ENCODE data around the gene CHN2. TPM values are rescaled to one million over a fixed set of nuclear protein-coding genes. Genes with fewer than 3 reads are reported as not detected.

Gene CHN2
- total RNA-seq, 4 donors from 2014 or later, result 5.6 to 36.7 (median 16.8) TPM

DNA sequence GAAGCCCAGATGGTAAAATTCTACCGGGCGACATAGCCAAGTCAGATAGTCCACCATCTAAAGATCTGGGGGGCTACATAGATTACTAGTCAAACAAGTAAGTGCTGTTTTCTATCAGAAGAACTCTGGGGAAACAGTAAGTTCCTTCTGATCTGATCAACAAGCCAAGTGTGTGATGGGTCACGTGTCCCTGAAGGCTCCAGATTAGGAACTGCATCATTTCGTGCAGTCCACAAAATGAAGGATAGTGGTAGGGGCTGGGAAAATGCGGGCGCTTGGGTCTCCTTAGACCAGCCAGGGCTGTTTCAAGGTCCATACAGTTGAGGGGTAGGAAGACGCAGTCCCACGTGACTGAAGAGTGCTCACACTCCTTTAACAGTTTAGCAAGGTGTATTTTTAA is 1.8 kb upstream of the CHN2 start:
- in situ Hi-C loops (cut with MboI; ENCODE audit: low pct_ligation_motif_present in 1 of 4, low pct_unique_long_range_greater_than_20kb in 1 of 4, low sequenced_read_pairs in 3 of 4), result loop anchor here (5.0 to 25.0 kb wide), 3 partner anchors 212 to 219 kb away; no protein-coding TSS in a partner anchor
- Histone ChIP-seq H3K4me1 (peaks cover 0 to 33% (median 17%) of the 10 kb centered on the region in 4 donors), H3K4me3 (no peak overlapping the region), H3K9me3 (no peaks in the 10 kb centered on the region), H3K27me3 (peaks cover 15% of the 10 kb centered on the region), H3K27ac (no peak overlapping the region), H3K36me3 (no peaks in the 10 kb centered on the region)
- WGBS, 2 donors (ENCODE audit: low coverage in 1 of 2), result 92 to 93% methylated on average over 6 to 8 of the region's 8 CpGs
- TF ChIP-seq POLR2AphosphoS5 (IDR thresholded peaks at IDR 0.05) (no peak), POLR2A (IDR thresholded peaks at IDR 0.05) (no peak), EP300 (IDR thresholded peaks at IDR 0.05; ENCODE audit: low read depth) (no peak)
- TF ChIP-seq, protein P1, sequence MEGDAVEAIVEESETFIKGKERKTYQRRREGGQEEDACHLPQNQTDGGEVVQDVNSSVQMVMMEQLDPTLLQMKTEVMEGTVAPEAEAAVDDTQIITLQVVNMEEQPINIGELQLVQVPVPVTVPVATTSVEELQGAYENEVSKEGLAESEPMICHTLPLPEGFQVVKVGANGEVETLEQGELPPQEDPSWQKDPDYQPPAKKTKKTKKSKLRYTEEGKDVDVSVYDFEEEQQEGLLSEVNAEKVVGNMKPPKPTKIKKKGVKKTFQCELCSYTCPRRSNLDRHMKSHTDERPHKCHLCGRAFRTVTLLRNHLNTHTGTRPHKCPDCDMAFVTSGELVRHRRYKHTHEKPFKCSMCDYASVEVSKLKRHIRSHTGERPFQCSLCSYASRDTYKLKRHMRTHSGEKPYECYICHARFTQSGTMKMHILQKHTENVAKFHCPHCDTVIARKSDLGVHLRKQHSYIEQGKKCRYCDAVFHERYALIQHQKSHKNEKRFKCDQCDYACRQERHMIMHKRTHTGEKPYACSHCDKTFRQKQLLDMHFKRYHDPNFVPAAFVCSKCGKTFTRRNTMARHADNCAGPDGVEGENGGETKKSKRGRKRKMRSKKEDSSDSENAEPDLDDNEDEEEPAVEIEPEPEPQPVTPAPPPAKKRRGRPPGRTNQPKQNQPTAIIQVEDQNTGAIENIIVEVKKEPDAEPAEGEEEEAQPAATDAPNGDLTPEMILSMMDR (IDR thresholded peaks at IDR 0.05), result no peak
- no peak for DNase-seq
- intact Hi-C loops (cut with DNase I; ENCODE audit: low total_unique reads), result no loop called here

DNA sequence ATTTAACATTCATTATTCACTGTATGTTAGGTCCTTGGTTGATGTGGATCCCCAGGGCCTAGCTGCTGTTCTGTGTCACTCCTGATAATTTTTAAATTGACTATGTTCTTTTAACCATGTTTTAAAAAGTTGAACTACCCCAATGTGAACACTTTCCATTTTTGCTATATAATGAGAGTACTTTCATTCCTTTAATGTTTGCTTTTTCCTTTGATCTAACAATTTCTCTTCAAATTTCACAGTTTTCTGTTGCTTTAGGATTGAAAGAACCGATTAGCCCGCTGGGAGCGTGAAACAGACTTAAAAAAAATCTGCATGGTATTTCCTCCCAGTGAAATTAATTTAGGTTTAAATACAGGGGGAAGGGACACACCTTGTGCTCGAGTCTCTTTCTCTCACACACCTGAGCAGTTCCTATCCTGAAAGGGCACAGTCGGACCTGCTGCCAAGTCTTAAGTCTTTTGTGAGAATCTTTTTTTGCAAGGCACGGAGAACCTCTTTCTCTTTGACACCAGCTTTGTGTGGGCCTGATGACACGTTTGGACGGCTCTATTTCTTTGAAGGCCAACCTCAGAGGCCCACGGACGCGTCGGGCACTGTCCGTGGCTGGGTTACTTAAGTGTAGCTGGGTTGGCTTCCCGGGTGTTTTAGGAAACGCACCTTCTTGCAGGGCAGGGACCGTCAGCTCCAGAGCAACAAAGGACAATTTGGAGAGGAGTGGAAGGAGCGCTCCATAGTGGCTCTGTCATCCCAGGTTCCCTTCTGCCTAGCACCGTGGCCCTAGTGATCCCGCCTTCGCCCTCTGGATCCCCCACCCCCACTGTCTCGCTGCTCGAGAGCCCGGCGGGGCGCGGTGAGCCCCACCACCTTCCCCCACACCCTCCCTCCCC is 1.0 kb upstream of the CHN2 start:
- H3K27ac ChIP-seq, result peak overlapping the region; percentile 59 to 77 (median 71)
- intact Hi-C loops (cut with DNase I; ENCODE audit: low total_unique reads), result no loop called here

DNA sequence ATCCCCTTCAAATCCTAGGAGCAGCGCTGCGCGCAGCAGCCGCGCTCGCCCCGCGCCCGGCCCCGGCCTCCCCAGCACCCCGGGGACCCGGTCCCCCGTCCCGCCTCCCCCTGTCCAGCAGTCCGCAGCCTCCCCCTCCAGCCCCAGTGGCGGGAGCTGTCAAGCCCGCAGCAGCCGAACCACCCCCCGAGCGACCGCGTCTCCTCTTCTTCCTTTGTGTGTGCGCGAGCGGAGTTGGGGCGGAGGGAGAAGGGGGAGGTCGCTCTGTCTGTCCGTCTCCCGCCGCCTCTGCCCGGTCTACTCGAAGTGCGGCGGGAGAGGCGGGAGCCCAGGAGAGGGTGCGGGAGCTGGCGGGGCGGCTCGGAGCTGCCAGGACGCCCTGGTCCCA is 375 bp upstream of the CHN2 start:
- no peaks in the 10 kb centered on the region for H3K36me3 ChIP-seq
- H3K9me3 ChIP-seq, result no peaks in the 10 kb centered on the region
- H3K4me3 ChIP-seq, result peak overlapping the region; percentile 53 to 78 (median 63)
- intact Hi-C loops (cut with DNase I; ENCODE audit: low total_unique reads), result no loop called here
- DNase-seq, result peak; percentile 22
- TF ChIP-seq EP300 (IDR thresholded peaks at IDR 0.05; ENCODE audit: low read depth) (no peak), POLR2AphosphoS5 (IDR thresholded peaks at IDR 0.05) (no peak), POLR2A (IDR thresholded peaks at IDR 0.05) (no peak)
- TF ChIP-seq, protein P1 (IDR thresholded peaks at IDR 0.05), result no peak
- H3K4me1 ChIP-seq, result peaks cover 0 to 33% (median 17%) of the 10 kb centered on the region in 4 donors
- peaks cover 15% of the 10 kb centered on the region for H3K27me3 ChIP-seq
- 11% methylated on average over 7 of the region's 40 CpGs; no CpG with 5 or more reads in 1 of the 2 donors for WGBS, 2 donors (ENCODE audit: low coverage in 1 of 2)
- in situ Hi-C loops (cut with MboI; ENCODE audit: low pct_ligation_motif_present in 1 of 4, low pct_unique_long_range_greater_than_20kb in 1 of 4, low sequenced_read_pairs in 3 of 4), result loop anchor here (5.0 to 25.0 kb wide), 3 partner anchors 211 to 218 kb away; no protein-coding TSS in a partner anchor
- H3K27ac ChIP-seq, result peak overlapping the region; percentile 59 to 77 (median 71)

More for the DNA sequence above, 1.0 kb upstream of the CHN2 start:
- no peak for DNase-seq
- no peaks in the 10 kb centered on the region for H3K9me3 ChIP-seq
- H3K4me3 ChIP-seq, result peak overlapping the region in 3 of 4 donors; percentile 53 to 78 (median 72)
- in situ Hi-C loops (cut with MboI; ENCODE audit: low pct_ligation_motif_present in 1 of 4, low pct_unique_long_range_greater_than_20kb in 1 of 4, low sequenced_read_pairs in 3 of 4), result loop anchor here (5.0 to 25.0 kb wide), 3 partner anchors 211 to 219 kb away; no protein-coding TSS in a partner anchor
- 59 to 67% methylated on average over 5 to 21 of the region's 26 CpGs for whole genome bisulfite sequencing, 2 donors (ENCODE audit: low coverage in 1 of 2)
- peaks cover 15% of the 10 kb centered on the region for H3K27me3 ChIP-seq
- no peaks in the 10 kb centered on the region for H3K36me3 ChIP-seq
- TF ChIP-seq, protein P1 (IDR thresholded peaks at IDR 0.05), result no peak
- TF ChIP-seq EP300 (IDR thresholded peaks at IDR 0.05; ENCODE audit: low read depth), result no peak
- TF ChIP-seq POLR2A (IDR thresholded peaks at IDR 0.05), result no peak
- TF ChIP-seq POLR2AphosphoS5 (IDR thresholded peaks at IDR 0.05), result no peak
- H3K4me1 ChIP-seq, result peaks cover 0 to 33% (median 17%) of the 10 kb centered on the region in 4 donors

DNA sequence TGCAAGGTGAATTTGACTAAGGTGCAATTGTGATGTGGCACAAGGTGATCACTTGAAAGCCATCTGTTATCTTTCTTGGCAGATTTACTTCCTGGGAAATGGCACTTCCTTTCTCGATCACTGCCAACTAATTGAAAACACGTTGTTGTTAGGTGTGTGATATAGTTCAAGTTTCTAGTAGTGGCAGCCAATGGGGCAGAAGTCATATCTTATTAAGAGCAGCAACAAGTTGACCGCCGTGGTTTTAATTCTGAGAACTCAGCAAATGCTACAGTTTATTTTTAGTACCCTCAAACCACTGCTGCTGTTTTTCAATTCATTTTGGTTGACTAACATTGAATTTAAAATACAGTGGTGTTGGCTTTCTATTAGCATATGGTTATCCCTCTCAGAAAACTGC is 1.6 kb downstream of the CHN2 start:
- H3K27me3 ChIP-seq, result peaks cover 15% of the 10 kb centered on the region
- no peaks in the 10 kb centered on the region for H3K36me3 ChIP-seq
- H3K27ac ChIP-seq, result no peak overlapping the region
- peak overlapping the region in 1 of 4 donors; percentile 72 for H3K4me3 ChIP-seq
- intact Hi-C loops (cut with DNase I; ENCODE audit: low total_unique reads) (no loop called here), in situ Hi-C loops (cut with MboI; ENCODE audit: low pct_ligation_motif_present in 1 of 4, low pct_unique_long_range_greater_than_20kb in 1 of 4, low sequenced_read_pairs in 3 of 4) (loop anchor here in 2 of 4 donors (10.0 to 25.0 kb wide), 2 partner anchors 209 to 216 kb away; no protein-coding TSS in a partner anchor)
- WGBS, 2 donors (ENCODE audit: low coverage in 1 of 2), result 32 to 52% methylated on average over 3 to 4 of the region's 4 CpGs
- H3K4me1 ChIP-seq, result peaks cover 0 to 23% (median 7%) of the 10 kb centered on the region in 4 donors
- TF ChIP-seq POLR2AphosphoS5 (IDR thresholded peaks at IDR 0.05), result no peak
- no peak for TF ChIP-seq POLR2A (IDR thresholded peaks at IDR 0.05)
- TF ChIP-seq, protein P1 (IDR thresholded peaks at IDR 0.05), result no peak
- TF ChIP-seq EP300 (IDR thresholded peaks at IDR 0.05; ENCODE audit: low read depth), result no peak
- no peaks in the 10 kb centered on the region for H3K9me3 ChIP-seq
- DNase-seq, result no peak

Data from transverse colon (tissue), 4 donors.